EL (cell line): Measurements from ENCODE around the gene TRIM61.
"Not testable (repeated sequence)": the region's sequence is repeated elsewhere in the genome, so short reads cannot be mapped to it uniquely, and the experiment has no call there.

ENCODE experiments used
- DNase-seq: peaks from one replicate; pipeline ENCODE4 v3.0.0-alpha.2; 2016

The TRIM61 gene

GRCh38 chr4:164977243-164978164 is at the start of gene TRIM61:
TSS of gene TRIM61 (minus strand) at chr4:164977657. CDS start at chr4:164970002, 7,655 bp downstream.
- peak; percentile 17 for DNase-seq

- not testable (repeated sequence) for DNase-seq
Measured at GRCh38 chr4:165025782-165026181, 48.3 kb upstream of the TRIM61 start.

GRCh38 chr4:165019995-165020394 is 42.5 kb upstream of the TRIM61 start:
- DNase-seq = not testable (repeated sequence)

GRCh38 chr4:165016971-165017370 is 39.5 kb upstream of the TRIM61 start:
- peak; percentile 9 for DNase-seq

GRCh38 chr4:165013691-165014090 is 36.2 kb upstream of the TRIM61 start:
- DNase-seq = no peak

GRCh38 chr4:165011403-165011802 is 33.9 kb upstream of the TRIM61 start:
- peak; percentile 1 for DNase-seq

GRCh38 chr4:165010991-165011390 is 33.5 kb upstream of the TRIM61 start:
- no peak for DNase-seq

- DNase-seq = no peak
Measured at GRCh38 chr4:165010487-165010886, 33.0 kb upstream of the TRIM61 start.

- DNase-seq = no peak
Measured at GRCh38 chr4:165009493-165010227, 32.2 kb upstream of the TRIM61 start.

- DNase-seq = no peak
Measured at GRCh38 chr4:165006886-165007285, 29.4 kb upstream of the TRIM61 start.

- DNase-seq = no peak
Measured at GRCh38 chr4:165006456-165006855, 29.0 kb upstream of the TRIM61 start.

- DNase-seq = no peak
Measured at GRCh38 chr4:165005352-165005925, 28.0 kb upstream of the TRIM61 start.

GRCh38 chr4:165001957-165002356 is 24.5 kb upstream of the TRIM61 start:
- DNase-seq = not testable (repeated sequence)

GRCh38 chr4:164998526-164999080 is 21.1 kb upstream of the TRIM61 start:
- DNase-seq = not testable (repeated sequence)

GRCh38 chr4:164997941-164998340 is 20.5 kb upstream of the TRIM61 start:
- DNase-seq = no peak

GRCh38 chr4:164997324-164997723 is 19.9 kb upstream of the TRIM61 start:
- peak; percentile 8 for DNase-seq

GRCh38 chr4:164996123-164996522 is 18.7 kb upstream of the TRIM61 start:
- not testable (repeated sequence) for DNase-seq

- not testable (repeated sequence) for DNase-seq
Measured at GRCh38 chr4:164990786-164991185, 13.3 kb upstream of the TRIM61 start.

- DNase-seq = no peak
Measured at GRCh38 chr4:164989471-164989870, 12.0 kb upstream of the TRIM61 start.

GRCh38 chr4:164971929-164972328 is 5.5 kb downstream of the TRIM61 start:
- DNase-seq = not testable (repeated sequence)

- DNase-seq = peak; percentile 56
Measured at GRCh38 chr4:164959896-164960295, 17.6 kb downstream of the TRIM61 start.

- DNase-seq = peak; percentile 50
Measured at GRCh38 chr4:164959421-164959820, 18.0 kb downstream of the TRIM61 start.
